GM12892 (cell line): Measurements from ENCODE around the gene YDJC.

Experiments
- POLR2A ChIP-seq: IDR thresholded peaks from 2 replicates; pipeline ENCODE4 v1.6.1; 2011; ENCODE audit warnings: low read depth, low read length, control low read depth
- POLR2AphosphoS5 ChIP-seq: IDR thresholded peaks from 2 replicates; pipeline ENCODE4 v1.6.1; 2011; ENCODE audit warnings: low read depth, low read length, control low read depth

DNA sequence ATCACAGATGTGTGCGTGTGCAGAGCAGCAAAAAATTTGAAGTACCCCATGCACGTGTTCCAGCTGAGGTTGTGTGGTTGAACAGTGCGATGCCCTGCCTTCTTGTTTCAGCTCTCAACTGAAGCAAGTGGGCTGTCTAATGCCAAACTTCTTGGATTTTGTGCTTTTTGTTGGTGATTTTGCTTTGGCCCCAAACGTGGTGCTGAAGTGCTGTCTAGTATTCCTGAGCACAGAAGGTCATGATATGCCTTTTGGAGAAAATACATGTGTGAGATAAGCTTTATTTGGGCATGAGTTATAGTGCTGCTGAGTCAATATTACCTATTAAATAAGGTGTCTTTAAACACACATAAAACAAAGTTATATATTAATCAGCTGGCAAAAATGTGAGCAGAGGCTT is 14.1 kb downstream of the YDJC start:
- TF ChIP-seq POLR2AphosphoS5, result no peak
- TF ChIP-seq POLR2A, result no peak
